ENCODE data around the gene DNAH8.

Gene DNAH8

DNA sequence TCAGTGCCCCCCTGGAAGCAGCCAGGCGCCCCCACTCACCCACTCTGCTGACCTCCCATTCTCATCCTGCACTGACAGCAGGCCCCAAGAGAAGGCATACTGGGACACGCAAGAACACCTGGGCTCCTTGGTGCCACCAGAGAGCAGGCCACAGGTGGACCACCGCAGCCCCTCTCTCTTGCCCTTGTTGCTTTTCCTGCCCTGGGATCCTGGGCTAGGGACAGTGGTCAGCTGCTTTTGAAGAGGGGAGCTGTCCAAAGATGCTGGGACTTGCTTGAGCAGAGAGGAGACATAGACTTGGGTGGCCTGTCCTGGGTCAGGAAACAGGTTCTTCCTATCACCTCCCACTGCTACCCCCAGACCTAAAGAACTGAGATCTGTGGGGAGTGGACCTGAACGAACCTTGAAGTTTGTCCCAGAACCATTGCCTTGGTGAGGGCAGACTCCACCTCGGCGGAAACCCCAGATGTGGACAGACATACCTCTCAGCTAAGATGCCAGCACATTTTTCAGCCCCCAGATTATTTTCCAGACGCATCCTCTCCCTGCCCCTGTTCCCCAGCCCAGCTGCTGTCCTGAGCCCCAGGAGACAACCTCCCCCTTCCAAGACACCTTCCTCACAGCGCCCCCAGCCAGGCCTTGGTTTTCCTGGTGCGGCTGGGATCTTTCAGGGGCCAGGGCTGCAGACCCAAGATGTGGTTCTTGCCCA, 334.6 kb downstream of the DNAH8 start:
- no peaks in the 10 kb centered on the region for H3K79me1 ChIP-seq (ENCODE audit: low read length)
- H3K27me3 ChIP-seq (ENCODE audit: insufficient read depth, low read length), result peaks cover 29% of the 10 kb centered on the region
- H3K4me1 ChIP-seq (ENCODE audit: control insufficient read depth in 1 of 2, insufficient read depth in 2 of 2, low read length in 2 of 2), result peaks cover 7 to 15% of the 10 kb centered on the region in 2 experiments
- no peak overlapping the region for H4K12ac ChIP-seq (ENCODE audit: low read depth, low read length)
- H2AK5ac ChIP-seq (ENCODE audit: low read length), result no peak overlapping the region
- no peak overlapping the region for H2BK120ac ChIP-seq (ENCODE audit: insufficient read depth, low read length, poor library complexity)
- H2BK5ac ChIP-seq (ENCODE audit: low read depth, low read length, poor library complexity), result no peak overlapping the region
- H3K14ac ChIP-seq (ENCODE audit: low read length), result no peak overlapping the region
- no peak overlapping the region for H3K23ac ChIP-seq (ENCODE audit: low read length)
- H3K9ac ChIP-seq (ENCODE audit: low read length), result no peak overlapping the region
- no peaks in the 10 kb centered on the region for H3K36me3 ChIP-seq (ENCODE audit: control insufficient read depth in 1 of 2, insufficient read depth in 2 of 2, low read length in 2 of 2)
- no peak for DNase-seq
- no peak overlapping the region for H2BK12ac ChIP-seq (ENCODE audit: low read length)
- H3K4me2 ChIP-seq (ENCODE audit: low read length), result no peak overlapping the region
- no peak overlapping the region for H2AFZ ChIP-seq (ENCODE audit: insufficient read depth, low read length, poor library complexity)
- no peak overlapping the region for H4K8ac ChIP-seq (ENCODE audit: low read depth, low read length)
- no peak overlapping the region for H3K4ac ChIP-seq (ENCODE audit: low read depth, low read length)
- H4K91ac ChIP-seq (ENCODE audit: low read depth, low read length), result no peak overlapping the region
- H3K27ac ChIP-seq (ENCODE audit: low read depth, low read length), result no peak overlapping the region
- no peak overlapping the region for H3K4me3 ChIP-seq (ENCODE audit: low read depth, low read length)
- H3K18ac ChIP-seq (ENCODE audit: low read length), result no peak overlapping the region
- no peaks in the 10 kb centered on the region for H3K79me2 ChIP-seq (ENCODE audit: control insufficient read depth, insufficient read depth, low read length, poor library complexity)
- no peaks in the 10 kb centered on the region for H3K9me3 ChIP-seq (ENCODE audit: insufficient read depth, low read depth, low read length)
- no CpG with 5 or more reads among the region's 9 CpGs for WGBS (ENCODE audit: extremely low coverage, insufficient coverage, insufficient read length)

DNA sequence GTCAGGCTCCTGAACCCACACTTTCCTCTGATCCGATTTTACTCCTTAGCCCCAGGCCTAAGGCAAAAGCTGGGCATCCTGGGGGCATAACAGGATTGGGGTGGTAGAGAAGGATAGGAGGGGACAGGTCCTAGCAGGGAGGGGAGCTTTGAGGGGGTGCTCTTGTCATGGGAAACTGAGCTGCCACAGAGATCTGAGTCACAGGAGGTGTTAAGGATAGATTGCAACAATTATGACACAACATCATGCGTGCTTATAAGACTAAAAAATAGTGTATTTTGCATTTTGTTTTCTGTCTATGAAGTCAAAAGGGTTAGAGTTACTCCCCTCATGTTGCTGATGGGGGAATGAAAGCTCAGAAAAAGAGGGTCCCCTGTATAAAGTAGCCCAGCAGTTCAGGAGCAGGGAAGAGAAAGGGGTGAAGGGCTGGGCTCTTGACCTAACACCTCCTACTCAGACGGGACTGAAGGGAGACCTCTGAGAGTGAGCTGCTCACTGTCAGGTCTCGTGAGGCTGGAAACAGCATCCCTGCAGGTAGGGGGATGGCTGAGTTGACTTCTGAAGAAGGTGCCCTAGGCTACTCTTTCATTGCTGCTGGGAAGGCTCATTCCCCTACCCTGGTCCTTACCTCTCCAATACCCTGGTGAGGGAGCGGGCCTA, 335.5 kb downstream of the DNAH8 start:
- H4K12ac ChIP-seq (ENCODE audit: low read depth, low read length), result no peak overlapping the region
- no peak overlapping the region for H3K18ac ChIP-seq (ENCODE audit: low read length)
- H2BK12ac ChIP-seq (ENCODE audit: low read length), result no peak overlapping the region
- H4K91ac ChIP-seq (ENCODE audit: low read depth, low read length), result no peak overlapping the region
- H3K27ac ChIP-seq (ENCODE audit: low read depth, low read length), result no peak overlapping the region
- no peak overlapping the region for H2BK120ac ChIP-seq (ENCODE audit: insufficient read depth, low read length, poor library complexity)
- no peak for DNase-seq
- no peak overlapping the region for H3K4me3 ChIP-seq (ENCODE audit: low read depth, low read length)
- no peak overlapping the region for H2AK5ac ChIP-seq (ENCODE audit: low read length)
- no peak overlapping the region for H4K8ac ChIP-seq (ENCODE audit: low read depth, low read length)
- no peak overlapping the region for H3K4me2 ChIP-seq (ENCODE audit: low read length)
- H3K9me3 ChIP-seq (ENCODE audit: insufficient read depth, low read depth, low read length), result no peaks in the 10 kb centered on the region
- no peak overlapping the region for H3K23ac ChIP-seq (ENCODE audit: low read length)
- no peak overlapping the region for H3K4ac ChIP-seq (ENCODE audit: low read depth, low read length)
- no CpG with 5 or more reads among the region's 5 CpGs for WGBS (ENCODE audit: extremely low coverage, insufficient coverage, insufficient read length)
- H3K79me1 ChIP-seq (ENCODE audit: low read length), result no peaks in the 10 kb centered on the region
- no peak overlapping the region for H3K14ac ChIP-seq (ENCODE audit: low read length)
- no peak overlapping the region for H2AFZ ChIP-seq (ENCODE audit: insufficient read depth, low read length, poor library complexity)
- H3K27me3 ChIP-seq (ENCODE audit: insufficient read depth, low read length), result peaks cover 29% of the 10 kb centered on the region
- no peak overlapping the region for H3K9ac ChIP-seq (ENCODE audit: low read length)
- H3K79me2 ChIP-seq (ENCODE audit: control insufficient read depth, insufficient read depth, low read length, poor library complexity), result no peaks in the 10 kb centered on the region
- no peaks in the 10 kb centered on the region for H3K36me3 ChIP-seq (ENCODE audit: control insufficient read depth in 1 of 2, insufficient read depth in 2 of 2, low read length in 2 of 2)
- no peak overlapping the region for H2BK5ac ChIP-seq (ENCODE audit: low read depth, low read length, poor library complexity)
- peaks cover 7 to 15% of the 10 kb centered on the region in 2 experiments for H3K4me1 ChIP-seq (ENCODE audit: control insufficient read depth in 1 of 2, insufficient read depth in 2 of 2, low read length in 2 of 2)

GRCh38 chr6:39051399-39052122, 336.4 kb downstream of the DNAH8 start:
- Histone ChIP-seq H2BK5ac (ENCODE audit: low read depth, low read length, poor library complexity) (no peak overlapping the region), H4K8ac (ENCODE audit: low read depth, low read length) (no peak overlapping the region), H2AK5ac (ENCODE audit: low read length) (no peak overlapping the region), H4K91ac (ENCODE audit: low read depth, low read length) (no peak overlapping the region), H3K4me3 (ENCODE audit: low read depth, low read length) (no peak overlapping the region), H3K36me3 (ENCODE audit: control insufficient read depth in 1 of 2, insufficient read depth in 2 of 2, low read length in 2 of 2) (no peaks in the 10 kb centered on the region), H3K18ac (ENCODE audit: low read length) (no peak overlapping the region), H4K12ac (ENCODE audit: low read depth, low read length) (no peak overlapping the region), H3K79me2 (ENCODE audit: control insufficient read depth, insufficient read depth, low read length, poor library complexity) (no peaks in the 10 kb centered on the region), H3K14ac (ENCODE audit: low read length) (no peak overlapping the region), H3K9ac (ENCODE audit: low read length) (no peak overlapping the region), H3K9me3 (ENCODE audit: insufficient read depth, low read depth, low read length) (no peaks in the 10 kb centered on the region), H2AFZ (ENCODE audit: insufficient read depth, low read length, poor library complexity) (no peak overlapping the region), H3K4me1 (ENCODE audit: control insufficient read depth in 1 of 2, insufficient read depth in 2 of 2, low read length in 2 of 2) (peaks cover 7 to 15% of the 10 kb centered on the region in 2 experiments), H2BK120ac (ENCODE audit: insufficient read depth, low read length, poor library complexity) (no peak overlapping the region), H3K4ac (ENCODE audit: low read depth, low read length) (no peak overlapping the region), H3K4me2 (ENCODE audit: low read length) (peak overlapping the region; percentile 30), H3K79me1 (ENCODE audit: low read length) (no peaks in the 10 kb centered on the region), H2BK12ac (ENCODE audit: low read length) (no peak overlapping the region), H3K27ac (ENCODE audit: low read depth, low read length) (no peak overlapping the region), H3K23ac (ENCODE audit: low read length) (no peak overlapping the region), H3K27me3 (ENCODE audit: insufficient read depth, low read length) (peaks cover 29% of the 10 kb centered on the region)
- WGBS (ENCODE audit: extremely low coverage, insufficient coverage, insufficient read length), result no CpG with 5 or more reads among the region's 4 CpGs
- DNase-seq, result no peak

DNA sequence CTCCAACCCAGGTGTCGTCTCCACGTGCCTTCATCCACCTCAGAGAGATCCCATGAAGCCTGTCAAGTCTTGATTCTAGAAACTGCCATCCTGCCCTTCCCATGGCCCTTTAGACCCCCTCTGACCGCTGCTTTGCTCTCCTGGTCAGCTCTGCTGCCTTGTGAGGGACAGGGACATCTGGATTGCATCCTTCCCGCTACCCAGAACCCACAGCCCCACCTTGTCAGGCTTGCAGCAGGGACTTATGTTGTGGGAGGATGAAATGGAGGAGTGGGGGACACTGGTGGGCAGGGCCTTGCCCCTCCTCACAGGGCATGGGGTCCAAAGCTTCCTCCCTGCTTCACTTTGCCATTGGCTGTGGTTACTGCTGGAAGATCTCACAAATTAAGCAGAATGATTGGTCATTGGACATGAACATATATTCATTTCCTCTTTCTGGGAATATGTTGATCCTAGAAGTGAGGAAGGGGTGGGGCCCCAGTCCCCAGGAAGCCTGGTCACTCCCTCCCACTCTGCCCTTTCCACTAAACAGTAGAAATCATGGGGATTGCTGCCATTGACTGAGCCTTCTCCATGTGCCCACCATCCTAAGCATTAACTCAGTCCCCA, 338.0 kb downstream of the DNAH8 start:
- no peak overlapping the region for H2AFZ ChIP-seq (ENCODE audit: insufficient read depth, low read length, poor library complexity)
- H2BK120ac ChIP-seq (ENCODE audit: insufficient read depth, low read length, poor library complexity), result no peak overlapping the region
- H3K4me2 ChIP-seq (ENCODE audit: low read length), result no peak overlapping the region
- no peak overlapping the region for H3K4ac ChIP-seq (ENCODE audit: low read depth, low read length)
- H3K23ac ChIP-seq (ENCODE audit: low read length), result no peak overlapping the region
- H3K18ac ChIP-seq (ENCODE audit: low read length), result no peak overlapping the region
- H4K91ac ChIP-seq (ENCODE audit: low read depth, low read length), result no peak overlapping the region
- H4K8ac ChIP-seq (ENCODE audit: low read depth, low read length), result no peak overlapping the region
- no peaks in the 10 kb centered on the region for H3K9me3 ChIP-seq (ENCODE audit: insufficient read depth, low read depth, low read length)
- no peak overlapping the region for H2AK5ac ChIP-seq (ENCODE audit: low read length)
- H3K4me3 ChIP-seq (ENCODE audit: low read depth, low read length), result no peak overlapping the region
- H4K12ac ChIP-seq (ENCODE audit: low read depth, low read length), result no peak overlapping the region
- H3K27ac ChIP-seq (ENCODE audit: low read depth, low read length), result no peak overlapping the region
- H2BK5ac ChIP-seq (ENCODE audit: low read depth, low read length, poor library complexity), result no peak overlapping the region
- no peaks in the 10 kb centered on the region for H3K79me1 ChIP-seq (ENCODE audit: low read length)
- no CpG with 5 or more reads among the region's 4 CpGs for WGBS (ENCODE audit: extremely low coverage, insufficient coverage, insufficient read length)
- no peak overlapping the region for H3K14ac ChIP-seq (ENCODE audit: low read length)
- H3K9ac ChIP-seq (ENCODE audit: low read length), result no peak overlapping the region
- no peaks in the 10 kb centered on the region for H3K36me3 ChIP-seq (ENCODE audit: control insufficient read depth in 1 of 2, insufficient read depth in 2 of 2, low read length in 2 of 2)
- DNase-seq, result no peak
- peaks cover 7 to 15% of the 10 kb centered on the region in 2 experiments for H3K4me1 ChIP-seq (ENCODE audit: control insufficient read depth in 1 of 2, insufficient read depth in 2 of 2, low read length in 2 of 2)
- no peaks in the 10 kb centered on the region for H3K79me2 ChIP-seq (ENCODE audit: control insufficient read depth, insufficient read depth, low read length, poor library complexity)
- H3K27me3 ChIP-seq (ENCODE audit: insufficient read depth, low read length), result peaks cover 20% of the 10 kb centered on the region
- no peak overlapping the region for H2BK12ac ChIP-seq (ENCODE audit: low read length)

Data from trophoblast cell (in vitro differentiated cells and primary cell).